AG09309 (cell line): ENCODE data around the gene PGA4.
"Not testable (repeated sequence)": the region's sequence is repeated elsewhere in the genome, so short reads cannot be mapped to it uniquely, and the experiment has no call there.

Experiments
- DNase-seq: peaks from one replicate; pipeline ENCODE4 v3.0.0-alpha.2; 2010; ENCODE audit warnings: low read depth
- H3K4me3 ChIP-seq: 2 replicates; pipeline ENCODE4 v1.5.1; 2011; ENCODE audit warnings: mild to moderate bottlenecking, low read depth, low read length, moderate library complexity; ENCODE audit not compliant: control insufficient read depth
- CTCF ChIP-seq: IDR thresholded peaks from 2 replicates; pipeline ENCODE4 v1.5.1; 2011; ENCODE audit warnings: mild to moderate bottlenecking, low read depth, low read length, inconsistent platforms; ENCODE audit not compliant: insufficient read depth, control insufficient read depth; ENCODE audit errors: missing control alignments

PGA4 gene

GRCh38 chr11:61222047-61222446, at the start of gene PGA4:
Gene PGA4 (plus strand): TSS chr11:61222347. CDS start chr11:61222401, 54 bp downstream.
- H3K4me3 ChIP-seq, DNase-seq: not testable (repeated sequence)

GRCh38 chr11:61172356-61172755, 49.8 kb upstream of the PGA4 start:
- no peak for DNase-seq
- H3K4me3 ChIP-seq = no peak overlapping the region
- TF ChIP-seq CTCF = no peak

GRCh38 chr11:61172888-61173287, 49.3 kb upstream of the PGA4 start:
- H3K4me3 ChIP-seq = no peak overlapping the region
- TF ChIP-seq CTCF = no peak

GRCh38 chr11:61173456-61173855, 48.7 kb upstream of the PGA4 start:
- TF ChIP-seq CTCF = peak; percentile 47
- DNase-seq = no peak
- H3K4me3 ChIP-seq = no peak overlapping the region

More at GRCh38 chr11:61172888-61173287, 49.3 kb upstream of the PGA4 start:
- DNase-seq = no peak

GRCh38 chr11:61174273-61174672, 47.9 kb upstream of the PGA4 start:
- no peak for DNase-seq
- TF ChIP-seq CTCF = no peak

GRCh38 chr11:61174949-61175348, 47.2 kb upstream of the PGA4 start:
- H3K4me3 ChIP-seq = no peak overlapping the region
- no peak for TF ChIP-seq CTCF
- no peak for DNase-seq

More at GRCh38 chr11:61174273-61174672, 47.9 kb upstream of the PGA4 start:
- no peak overlapping the region for H3K4me3 ChIP-seq

- no peak for TF ChIP-seq CTCF
- DNase-seq = no peak
Measured at GRCh38 chr11:61176446-61176845, 45.7 kb upstream of the PGA4 start.

GRCh38 chr11:61180205-61180604, 41.9 kb upstream of the PGA4 start:
- DNase-seq, H3K4me3 ChIP-seq: not testable (repeated sequence)

More at GRCh38 chr11:61176446-61176845, 45.7 kb upstream of the PGA4 start:
- no peak overlapping the region for H3K4me3 ChIP-seq
